ENCODE measurements around the gene PLCB4. TPM values are rescaled to one million over a fixed set of nuclear protein-coding genes. Genes with fewer than 3 reads are reported as not detected.
"Not testable (repeated sequence)": the region's sequence is repeated elsewhere in the genome, so short reads cannot be mapped to it uniquely, and the experiment has no call there.

PLCB4 gene
- total RNA-seq, 4 donors from 2014 or later = 3.5 to 30.5 (median 17.5) TPM

DNA sequence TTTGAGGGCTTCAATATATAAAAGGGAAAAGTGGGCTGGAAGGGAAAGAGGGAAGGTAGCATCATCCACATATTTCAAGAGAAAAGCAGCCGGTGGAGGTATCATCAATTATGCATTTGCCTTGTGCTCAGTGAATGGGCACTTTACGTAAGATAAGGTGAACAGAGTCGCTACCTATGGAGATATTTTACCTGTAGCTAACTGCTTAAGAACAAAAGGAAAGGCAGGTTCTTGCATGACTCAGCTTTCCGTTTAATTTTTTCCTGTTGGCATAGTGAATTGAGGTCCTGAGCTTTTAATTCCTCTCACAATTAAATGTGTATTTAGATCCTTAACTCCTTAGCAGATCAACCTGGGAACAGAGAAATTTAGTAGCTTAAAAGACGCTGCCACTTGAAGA lies 25.5 kb upstream of the PLCB4 start:
- Histone ChIP-seq H3K4me3 (no peak overlapping the region), H3K36me3 (no peaks in the 10 kb centered on the region), H3K4me1 (no peaks in the 10 kb centered on the region), H3K27ac (no peak overlapping the region), H3K27me3 (no peaks in the 10 kb centered on the region), H3K9me3 (no peaks in the 10 kb centered on the region)
- no peak for TF ChIP-seq POLR2A (IDR thresholded peaks at IDR 0.05)
- TF ChIP-seq, protein P1, sequence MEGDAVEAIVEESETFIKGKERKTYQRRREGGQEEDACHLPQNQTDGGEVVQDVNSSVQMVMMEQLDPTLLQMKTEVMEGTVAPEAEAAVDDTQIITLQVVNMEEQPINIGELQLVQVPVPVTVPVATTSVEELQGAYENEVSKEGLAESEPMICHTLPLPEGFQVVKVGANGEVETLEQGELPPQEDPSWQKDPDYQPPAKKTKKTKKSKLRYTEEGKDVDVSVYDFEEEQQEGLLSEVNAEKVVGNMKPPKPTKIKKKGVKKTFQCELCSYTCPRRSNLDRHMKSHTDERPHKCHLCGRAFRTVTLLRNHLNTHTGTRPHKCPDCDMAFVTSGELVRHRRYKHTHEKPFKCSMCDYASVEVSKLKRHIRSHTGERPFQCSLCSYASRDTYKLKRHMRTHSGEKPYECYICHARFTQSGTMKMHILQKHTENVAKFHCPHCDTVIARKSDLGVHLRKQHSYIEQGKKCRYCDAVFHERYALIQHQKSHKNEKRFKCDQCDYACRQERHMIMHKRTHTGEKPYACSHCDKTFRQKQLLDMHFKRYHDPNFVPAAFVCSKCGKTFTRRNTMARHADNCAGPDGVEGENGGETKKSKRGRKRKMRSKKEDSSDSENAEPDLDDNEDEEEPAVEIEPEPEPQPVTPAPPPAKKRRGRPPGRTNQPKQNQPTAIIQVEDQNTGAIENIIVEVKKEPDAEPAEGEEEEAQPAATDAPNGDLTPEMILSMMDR (IDR thresholded peaks at IDR 0.05) = no peak
- DNase-seq = no peak

DNA sequence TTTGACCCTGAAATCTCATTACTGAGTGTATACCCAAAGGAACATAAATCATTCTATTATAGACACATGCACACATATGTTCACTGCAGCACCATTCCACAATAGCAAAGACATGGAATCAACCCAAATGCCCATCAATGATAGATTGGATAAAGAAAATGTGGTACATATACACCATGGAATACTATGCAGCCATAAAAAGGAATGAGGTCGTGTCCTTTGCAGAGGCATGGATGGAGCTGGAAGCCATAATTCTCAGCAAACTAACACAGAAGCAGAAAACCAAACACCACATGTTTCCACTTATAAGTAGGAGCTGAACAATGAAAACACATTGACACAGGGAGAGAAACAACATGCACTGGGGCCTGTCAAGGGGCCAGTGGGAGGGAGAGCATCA lies 21.0 kb upstream of the PLCB4 start:
- DNase-seq, H3K36me3 ChIP-seq, H3K4me1 ChIP-seq, H3K9me3 ChIP-seq, H3K27me3 ChIP-seq, H3K4me3 ChIP-seq, H3K27ac ChIP-seq: not testable (repeated sequence)

DNA sequence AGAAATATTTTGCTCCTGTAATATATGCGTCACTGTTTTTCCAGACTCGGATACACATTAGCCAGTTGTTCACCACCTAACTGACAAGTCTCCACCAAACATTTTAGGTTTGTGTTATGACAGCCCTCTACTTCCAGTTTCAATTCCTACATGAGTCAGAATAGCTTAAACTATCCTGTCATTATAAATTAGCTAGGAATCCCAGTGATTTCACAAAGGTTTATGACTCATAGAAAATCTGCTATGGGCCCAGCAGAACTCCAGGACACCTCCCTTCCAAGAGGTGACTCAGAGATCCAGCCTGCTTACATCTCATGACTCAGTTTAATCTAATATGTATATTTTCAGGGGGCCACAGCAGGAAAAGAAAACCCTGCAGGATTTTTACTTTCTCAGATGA lies 17.4 kb upstream of the PLCB4 start:
- H3K9me3 ChIP-seq = no peaks in the 10 kb centered on the region
- H3K4me3 ChIP-seq = no peak overlapping the region
- no peaks in the 10 kb centered on the region for H3K4me1 ChIP-seq
- H3K27me3 ChIP-seq = no peaks in the 10 kb centered on the region
- H3K36me3 ChIP-seq = no peaks in the 10 kb centered on the region
- no peak for DNase-seq
- TF ChIP-seq POLR2A (IDR thresholded peaks at IDR 0.05) = no peak
- TF ChIP-seq, protein P1 (IDR thresholded peaks at IDR 0.05) = no peak
- no peak overlapping the region for H3K27ac ChIP-seq

DNA sequence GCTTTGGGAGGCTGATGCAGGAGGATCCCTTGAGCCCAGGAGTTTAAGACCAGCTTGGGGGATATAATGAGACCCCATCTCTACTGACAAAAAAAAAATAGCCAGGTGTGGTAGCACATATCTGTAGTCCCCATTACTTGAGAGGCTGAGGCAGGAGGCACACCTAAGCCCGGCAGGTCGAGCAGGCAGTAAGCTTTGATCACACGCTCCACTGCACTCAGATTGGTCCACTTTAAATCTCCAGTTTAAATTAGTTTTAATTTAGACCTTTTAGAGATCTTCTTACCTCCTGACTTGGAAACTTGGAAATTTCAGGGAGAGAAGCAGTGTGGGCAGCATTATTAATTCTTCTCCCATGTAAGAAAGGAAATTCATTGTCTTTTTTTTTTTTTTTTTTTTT lies 16.8 kb upstream of the PLCB4 start:
- Histone ChIP-seq H3K36me3 (no peaks in the 10 kb centered on the region), H3K9me3 (no peaks in the 10 kb centered on the region), H3K27me3 (no peaks in the 10 kb centered on the region), H3K27ac (no peak overlapping the region), H3K4me3 (no peak overlapping the region), H3K4me1 (no peaks in the 10 kb centered on the region)
- DNase-seq = no peak
- TF ChIP-seq, protein P1 (IDR thresholded peaks at IDR 0.05) = no peak
- no peak for TF ChIP-seq POLR2A (IDR thresholded peaks at IDR 0.05)

DNA sequence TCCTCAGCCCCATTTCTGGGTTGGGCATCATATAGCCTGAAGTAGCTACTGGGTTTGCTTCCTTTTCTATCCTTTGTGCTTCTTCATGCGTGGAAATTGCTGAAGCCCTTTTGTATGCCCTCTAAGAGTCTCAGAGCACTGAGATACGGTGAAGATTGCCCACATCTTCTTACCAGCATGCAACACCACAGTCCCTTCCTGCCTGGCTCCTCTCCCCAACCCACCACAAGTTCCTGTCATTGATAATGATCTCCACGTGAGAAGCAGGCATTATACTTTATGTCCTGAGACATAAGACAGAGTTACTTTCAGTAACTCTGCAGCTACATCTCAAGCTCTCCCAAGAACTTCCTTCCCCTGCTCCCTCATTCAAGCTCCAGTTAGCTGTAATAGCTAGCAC lies 15.8 kb upstream of the PLCB4 start:
- Histone ChIP-seq H3K36me3 (no peaks in the 10 kb centered on the region), H3K4me3 (no peak overlapping the region), H3K9me3 (no peaks in the 10 kb centered on the region), H3K27me3 (no peaks in the 10 kb centered on the region), H3K4me1 (no peaks in the 10 kb centered on the region), H3K27ac (no peak overlapping the region)
- TF ChIP-seq, protein P1 (IDR thresholded peaks at IDR 0.05) = no peak
- TF ChIP-seq POLR2A (IDR thresholded peaks at IDR 0.05) = no peak
- no peak for DNase-seq

DNA sequence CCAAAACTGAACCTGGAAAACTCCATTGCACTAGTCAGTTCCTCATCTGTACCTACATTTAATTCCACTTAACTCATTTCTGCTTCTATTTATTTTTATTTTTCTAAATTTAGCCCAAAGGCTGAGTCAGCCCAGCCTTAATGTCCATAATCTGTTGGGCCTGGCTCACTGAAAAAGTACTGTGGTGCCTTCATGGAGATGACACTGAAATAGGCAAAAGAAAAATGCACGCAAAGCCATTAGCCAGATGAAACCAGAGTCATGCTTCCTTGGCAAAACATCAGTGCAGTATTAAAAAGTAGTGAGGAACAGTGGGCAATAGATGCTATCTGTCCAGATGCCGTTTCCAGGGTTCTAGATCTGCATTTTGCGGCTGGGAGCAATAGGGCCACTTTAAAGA lies 14.7 kb upstream of the PLCB4 start:
- TF ChIP-seq, protein P1 (IDR thresholded peaks at IDR 0.05) = no peak
- TF ChIP-seq POLR2A (IDR thresholded peaks at IDR 0.05) = no peak
- H3K36me3 ChIP-seq = no peaks in the 10 kb centered on the region
- DNase-seq = no peak
- H3K4me3 ChIP-seq = no peak overlapping the region
- no peaks in the 10 kb centered on the region for H3K27me3 ChIP-seq
- no peaks in the 10 kb centered on the region for H3K4me1 ChIP-seq
- H3K9me3 ChIP-seq = no peaks in the 10 kb centered on the region
- no peak overlapping the region for H3K27ac ChIP-seq
